ENCODE results near the gene TOB2. TPM values are rescaled to one million over a fixed set of nuclear protein-coding genes. Genes with fewer than 3 reads are reported as not detected.

Gene TOB2
- total RNA-seq, 6 experiments from 2014 or later: 49.2 to 54.9 (median 51.9) TPM

DNA sequence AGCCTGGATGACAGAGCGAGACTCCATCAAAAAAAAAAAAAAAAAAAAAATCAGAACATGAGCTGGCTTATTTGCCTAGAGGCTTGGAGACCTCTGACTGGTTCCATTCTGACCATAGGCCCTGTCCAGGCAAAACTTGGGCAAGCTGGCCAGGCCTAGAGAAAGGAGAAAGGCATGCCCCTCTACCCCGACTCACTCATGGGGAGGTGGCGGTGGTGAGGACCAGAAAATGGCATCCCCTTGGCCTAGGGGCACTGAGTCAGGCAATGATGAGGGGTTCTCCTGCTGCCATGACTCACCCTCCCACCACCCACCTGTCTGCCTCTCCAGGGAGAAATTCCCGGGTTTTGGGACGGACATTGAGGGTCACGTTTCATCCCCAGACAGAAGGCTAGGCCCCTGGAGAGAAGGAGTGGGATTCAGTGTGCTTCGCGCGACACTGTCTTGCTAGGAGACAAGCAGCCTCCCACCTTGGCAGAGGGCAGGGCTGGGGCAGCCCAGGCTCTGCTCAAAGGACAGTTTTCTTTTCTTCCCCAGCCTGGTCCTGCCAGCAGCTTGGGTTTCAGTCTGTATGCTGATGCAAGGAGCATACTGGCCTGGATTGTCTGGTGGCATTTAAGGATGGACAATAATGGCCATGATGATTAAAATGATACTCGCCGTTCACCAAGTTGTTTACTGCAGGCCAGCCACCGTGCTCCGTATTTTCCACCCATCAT, 17.2 kb downstream of the TOB2 start:
- H3K4me3 Mint-ChIP-seq: no peak overlapping the region
- H3K4me1 Mint-ChIP-seq (ENCODE audit: low read depth): no peaks in the 10 kb centered on the region
- peaks cover 2% of the 10 kb centered on the region; the same call in 1 of the 2 replicates for H3K27me3 Mint-ChIP-seq (ENCODE audit: insufficient read depth)
- no peak overlapping the region for H3K27ac Mint-ChIP-seq
- DNase-seq: no peak
- H3K9me3 Mint-ChIP-seq: no peaks in the 10 kb centered on the region
- peaks cover 13% of the 10 kb centered on the region for H3K36me3 Mint-ChIP-seq (ENCODE audit: low read depth)
- TF ChIP-seq, protein P1, sequence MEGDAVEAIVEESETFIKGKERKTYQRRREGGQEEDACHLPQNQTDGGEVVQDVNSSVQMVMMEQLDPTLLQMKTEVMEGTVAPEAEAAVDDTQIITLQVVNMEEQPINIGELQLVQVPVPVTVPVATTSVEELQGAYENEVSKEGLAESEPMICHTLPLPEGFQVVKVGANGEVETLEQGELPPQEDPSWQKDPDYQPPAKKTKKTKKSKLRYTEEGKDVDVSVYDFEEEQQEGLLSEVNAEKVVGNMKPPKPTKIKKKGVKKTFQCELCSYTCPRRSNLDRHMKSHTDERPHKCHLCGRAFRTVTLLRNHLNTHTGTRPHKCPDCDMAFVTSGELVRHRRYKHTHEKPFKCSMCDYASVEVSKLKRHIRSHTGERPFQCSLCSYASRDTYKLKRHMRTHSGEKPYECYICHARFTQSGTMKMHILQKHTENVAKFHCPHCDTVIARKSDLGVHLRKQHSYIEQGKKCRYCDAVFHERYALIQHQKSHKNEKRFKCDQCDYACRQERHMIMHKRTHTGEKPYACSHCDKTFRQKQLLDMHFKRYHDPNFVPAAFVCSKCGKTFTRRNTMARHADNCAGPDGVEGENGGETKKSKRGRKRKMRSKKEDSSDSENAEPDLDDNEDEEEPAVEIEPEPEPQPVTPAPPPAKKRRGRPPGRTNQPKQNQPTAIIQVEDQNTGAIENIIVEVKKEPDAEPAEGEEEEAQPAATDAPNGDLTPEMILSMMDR (IDR thresholded peaks at IDR 0.05): no peak

DNA sequence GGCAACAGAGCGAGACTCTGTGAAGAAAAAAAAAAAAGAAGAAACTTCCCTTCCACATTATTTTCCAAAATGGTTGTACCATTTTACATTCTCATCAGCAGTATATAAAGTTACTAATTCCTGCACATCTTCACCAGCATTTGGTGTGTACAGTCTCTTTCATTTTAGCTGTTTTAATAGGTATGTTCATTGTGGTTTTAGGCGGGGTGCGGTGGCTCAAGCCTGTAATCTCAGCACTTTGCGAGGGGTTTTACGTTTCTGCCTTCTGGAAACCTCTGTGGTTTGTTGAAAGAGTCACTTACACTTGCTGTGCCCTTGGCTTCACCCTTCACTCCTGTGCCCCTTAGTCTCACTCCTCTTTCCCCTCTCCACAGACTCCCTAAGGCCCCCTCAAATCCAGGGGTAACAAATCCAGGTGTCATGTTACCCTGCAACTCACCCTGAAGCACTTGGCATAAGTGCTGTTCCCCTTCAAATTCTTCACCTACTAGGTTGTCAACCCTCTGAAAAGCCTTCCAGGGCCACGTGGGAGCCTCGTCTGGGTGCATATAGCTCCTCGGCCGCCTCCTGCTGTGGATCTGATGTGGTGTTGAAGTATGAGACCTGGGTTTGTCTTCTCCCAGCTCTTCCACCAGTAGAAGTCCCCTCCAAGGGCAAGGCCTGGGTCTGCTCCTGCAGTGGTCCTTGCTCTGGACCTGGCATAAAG, 20.8 kb downstream of the TOB2 start:
- H3K4me3 Mint-ChIP-seq: no peak overlapping the region
- TF ChIP-seq, protein P1 (IDR thresholded peaks at IDR 0.05): no peak
- H3K27ac Mint-ChIP-seq: no peak overlapping the region

DNA sequence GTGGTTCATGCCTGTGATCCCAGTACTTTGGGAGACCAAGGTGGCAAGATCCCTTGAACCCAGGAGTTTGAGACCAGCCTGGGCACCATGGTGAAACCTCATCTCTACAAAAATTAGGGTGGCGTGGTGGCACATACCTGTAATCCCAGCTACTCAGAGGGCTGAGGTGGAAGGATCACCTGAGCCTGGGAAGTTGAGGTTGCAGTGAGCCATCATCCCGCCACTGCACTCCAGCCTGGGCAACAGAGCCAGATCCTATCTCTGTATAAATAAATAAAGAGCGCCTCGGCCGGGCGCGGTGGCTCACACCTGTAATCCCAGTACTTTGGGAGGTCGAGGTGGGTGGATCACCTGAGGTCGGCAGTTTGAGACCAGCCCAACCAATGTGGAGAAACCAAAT, 27.9 kb downstream of the TOB2 start:
- Mint-ChIP-seq H3K9me3 (no peaks in the 10 kb centered on the region), H3K4me3 (no peak overlapping the region), H3K36me3 (ENCODE audit: low read depth) (no peaks in the 10 kb centered on the region), H3K4me1 (ENCODE audit: low read depth) (peaks cover 11% of the 10 kb centered on the region), H3K27ac (no peak overlapping the region), H3K27me3 (ENCODE audit: insufficient read depth) (no peaks in the 10 kb centered on the region)
- TF ChIP-seq, protein P1 (IDR thresholded peaks at IDR 0.05): no peak
- no peak for DNase-seq

More for the DNA sequence above, 20.8 kb downstream of the TOB2 start:
- H3K27me3 Mint-ChIP-seq (ENCODE audit: insufficient read depth): no peaks in the 10 kb centered on the region
- no peaks in the 10 kb centered on the region; the same call in 1 of the 2 replicates for H3K36me3 Mint-ChIP-seq (ENCODE audit: low read depth)
- H3K4me1 Mint-ChIP-seq (ENCODE audit: low read depth): no peaks in the 10 kb centered on the region
- no peak for DNase-seq
- H3K9me3 Mint-ChIP-seq: no peaks in the 10 kb centered on the region

DNA sequence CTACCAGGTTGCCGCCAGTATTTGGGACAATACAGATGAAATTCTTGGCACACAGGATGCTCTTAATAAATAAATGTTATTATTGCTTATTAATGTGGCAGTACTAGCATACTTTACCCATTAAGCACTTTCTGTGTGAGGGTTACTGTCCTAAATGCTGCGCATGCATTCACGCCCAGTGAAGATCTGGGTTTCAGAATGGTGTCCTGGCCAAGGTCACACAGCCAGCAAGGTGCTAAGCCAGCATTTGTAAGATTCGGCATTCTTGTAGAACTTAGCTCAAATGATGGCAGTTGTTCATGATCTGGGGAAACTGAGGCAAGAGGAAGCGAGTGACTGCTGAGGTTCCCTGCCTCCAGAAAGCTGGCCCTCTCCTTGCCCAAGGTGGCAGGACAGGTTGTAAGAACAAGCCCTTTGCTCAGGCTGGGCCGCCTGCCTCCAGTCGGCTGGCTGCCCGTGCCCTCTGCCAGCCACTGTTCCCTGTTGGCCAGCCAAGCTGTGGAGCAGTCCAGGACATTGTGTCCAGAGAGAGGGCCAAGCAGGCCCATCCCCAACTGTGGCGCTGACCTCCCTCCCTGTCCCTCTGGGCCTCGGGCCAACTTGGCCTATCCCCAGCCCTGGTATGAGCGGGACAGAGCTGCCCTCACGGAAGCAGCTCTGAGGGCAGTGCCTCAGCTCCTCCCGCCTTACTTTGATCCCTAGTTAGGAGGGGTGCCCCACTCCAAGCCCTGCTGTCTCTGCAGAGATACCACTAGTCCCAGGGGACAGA, 28.8 kb downstream of the TOB2 start:
- DNase-seq: no peak
- no peaks in the 10 kb centered on the region for H3K27me3 Mint-ChIP-seq (ENCODE audit: insufficient read depth)
- TF ChIP-seq, protein P1 (IDR thresholded peaks at IDR 0.05): no peak
- H3K4me1 Mint-ChIP-seq (ENCODE audit: low read depth): peaks cover 11% of the 10 kb centered on the region
- no peaks in the 10 kb centered on the region for H3K36me3 Mint-ChIP-seq (ENCODE audit: low read depth)
- no peak overlapping the region for H3K4me3 Mint-ChIP-seq
- no peaks in the 10 kb centered on the region for H3K9me3 Mint-ChIP-seq
- no peak overlapping the region for H3K27ac Mint-ChIP-seq

DNA sequence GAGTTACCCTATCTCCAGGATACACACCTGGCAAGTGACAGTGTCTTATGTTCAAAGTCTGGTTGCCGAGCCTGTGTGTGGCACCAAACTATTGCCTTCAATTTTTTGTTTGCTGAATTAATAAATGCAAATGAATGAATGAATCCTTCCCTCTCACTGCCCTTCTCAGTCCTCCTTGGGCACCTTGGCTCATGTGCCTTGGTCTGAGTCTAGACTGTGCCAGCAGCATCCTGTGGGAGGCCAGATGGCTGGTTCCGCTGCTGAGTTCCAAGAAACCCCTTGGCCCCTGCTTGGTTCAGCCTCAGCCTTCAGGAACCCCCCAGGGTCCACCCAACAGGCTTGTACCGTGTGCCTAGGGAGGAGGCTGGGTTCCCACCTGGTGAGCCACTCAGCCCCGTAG, 31.0 kb downstream of the TOB2 start:
- Mint-ChIP-seq H3K27me3 (ENCODE audit: insufficient read depth) (no peaks in the 10 kb centered on the region; the same call in 1 of the 2 replicates), H3K4me3 (no peak overlapping the region), H3K4me1 (ENCODE audit: low read depth) (peaks cover 21% of the 10 kb centered on the region), H3K36me3 (ENCODE audit: low read depth) (no peaks in the 10 kb centered on the region), H3K9me3 (no peaks in the 10 kb centered on the region), H3K27ac (no peak overlapping the region; the same call in 1 of the 2 replicates)
- TF ChIP-seq, protein P1 (IDR thresholded peaks at IDR 0.05): no peak
- no peak for DNase-seq
